HG03196 (cell line): ENCODE data around the gene LPCAT3.
"Not testable (repeated sequence)": the region's sequence is repeated elsewhere in the genome, so short reads cannot be mapped to it uniquely, and the experiment has no call there.

Experiments used
- ATAC-seq: cut with Tn5 transposase; IDR thresholded peaks from one replicate; pipeline ENCODE4 v1.9.1; 2021; ENCODE audit not compliant: unreplicated experiment

The LPCAT3 gene

GRCh38 chr12:7018350-7019042 is at the start of gene LPCAT3:
LPCAT3 (minus strand) TSS chr12:7018476; CDS start chr12:7018424, 52 bp downstream.
- ATAC-seq, result peak; percentile 95

GRCh38 chr12:7067096-7067495 is 48.8 kb upstream of the LPCAT3 start:
- no peak for ATAC-seq

GRCh38 chr12:7066596-7066995 is 48.3 kb upstream of the LPCAT3 start:
- no peak for ATAC-seq

- no peak for ATAC-seq
These were observed 46.9 kb upstream of the LPCAT3 start for GRCh38 chr12:7065073-7065623.

- no peak for ATAC-seq
These were observed 46.2 kb upstream of the LPCAT3 start for GRCh38 chr12:7064516-7064915.

- ATAC-seq, result no peak
These were observed 43.3 kb upstream of the LPCAT3 start for GRCh38 chr12:7061596-7061995.

- no peak for ATAC-seq
These were observed 42.9 kb upstream of the LPCAT3 start for GRCh38 chr12:7061138-7061537.

GRCh38 chr12:7060353-7060954 is 42.2 kb upstream of the LPCAT3 start, which contains the start of gene C1S:
C1S (plus strand) TSS chr12:7060718; CDS start chr12:7061913, 1,195 bp downstream.
- no peak for ATAC-seq

- ATAC-seq, result no peak
These were observed 41.5 kb upstream of the LPCAT3 start for GRCh38 chr12:7059780-7060179.

- ATAC-seq, result no peak
These were observed 40.6 kb upstream of the LPCAT3 start for GRCh38 chr12:7058850-7059395.

- no peak for ATAC-seq
These were observed 40.0 kb upstream of the LPCAT3 start for GRCh38 chr12:7058163-7058845.

- not testable (repeated sequence) for ATAC-seq
These were observed 37.5 kb upstream of the LPCAT3 start for GRCh38 chr12:7055736-7056135.

GRCh38 chr12:7054925-7055324 is 36.6 kb upstream of the LPCAT3 start:
- ATAC-seq, result no peak

- ATAC-seq, result not testable (repeated sequence)
These were observed 31.7 kb upstream of the LPCAT3 start for GRCh38 chr12:7049973-7050372.

GRCh38 chr12:7049445-7049951 is 31.2 kb upstream of the LPCAT3 start:
- ATAC-seq, result not testable (repeated sequence)

- no peak for ATAC-seq
These were observed 29.0 kb upstream of the LPCAT3 start for GRCh38 chr12:7047306-7047705.

GRCh38 chr12:7046383-7047105 is 28.3 kb upstream of the LPCAT3 start:
- no peak for ATAC-seq

- no peak for ATAC-seq
These were observed 27.6 kb upstream of the LPCAT3 start for GRCh38 chr12:7045913-7046312.

- ATAC-seq, result no peak
These were observed 24.6 kb upstream of the LPCAT3 start for GRCh38 chr12:7042842-7043241.

GRCh38 chr12:7039403-7039802 is 21.1 kb upstream of the LPCAT3 start:
- ATAC-seq, result no peak

- ATAC-seq, result no peak
These were observed 20.3 kb upstream of the LPCAT3 start for GRCh38 chr12:7038591-7038990.
